GM20000 (cell line): ENCODE data around the gene USP36.

Experiments used
- DNase-seq: peaks from one replicate; pipeline ENCODE4 v3.0.0; 2012; ENCODE audit warnings: low spot score
- TF ChIP-seq, protein P1 (sequence below): IDR thresholded peaks from 2 replicates; pipeline ENCODE4 v1.5.1; 2012; ENCODE audit warnings: mild to moderate bottlenecking, control low read depth; ENCODE audit errors: extremely low read depth, missing control alignments

USP36 gene

DNA sequence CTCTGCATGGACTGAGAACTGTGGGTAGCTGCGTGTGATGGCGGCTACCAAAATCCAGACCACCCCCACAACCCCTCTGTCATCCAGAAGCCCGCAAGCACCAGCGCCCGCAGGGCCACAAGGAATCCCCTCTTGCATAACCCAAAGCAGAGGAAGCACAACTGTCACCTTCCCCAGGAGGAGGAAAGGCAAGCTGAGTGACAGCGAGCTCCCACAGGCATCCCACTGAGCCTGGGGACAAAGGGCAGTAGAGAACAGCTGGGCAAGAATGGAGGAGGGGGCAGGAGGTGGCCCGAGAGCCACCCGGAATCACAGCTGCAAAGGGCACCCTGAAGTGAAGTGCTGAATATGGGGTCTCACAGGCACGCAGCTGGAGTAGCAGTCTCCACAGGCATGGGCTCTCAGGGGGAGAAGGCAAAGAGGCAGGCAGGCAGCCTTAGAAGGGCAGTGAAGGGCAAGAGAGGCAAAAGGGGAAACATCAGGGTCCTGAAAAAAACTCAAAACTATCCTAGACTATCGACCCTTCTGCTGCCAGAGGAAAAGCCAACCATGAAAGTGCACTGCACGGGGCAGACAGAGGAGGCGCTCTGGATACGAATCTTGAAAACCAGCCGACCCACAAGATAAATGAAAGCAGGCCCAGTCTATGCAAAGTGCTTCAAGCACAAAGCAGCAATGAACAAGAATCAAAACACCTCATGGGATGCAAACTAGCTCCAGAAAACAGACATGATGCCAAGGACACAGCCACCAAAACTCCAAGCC lies 17.1 kb downstream of the USP36 start:
- DNase-seq = no peak
- TF ChIP-seq, protein P1, sequence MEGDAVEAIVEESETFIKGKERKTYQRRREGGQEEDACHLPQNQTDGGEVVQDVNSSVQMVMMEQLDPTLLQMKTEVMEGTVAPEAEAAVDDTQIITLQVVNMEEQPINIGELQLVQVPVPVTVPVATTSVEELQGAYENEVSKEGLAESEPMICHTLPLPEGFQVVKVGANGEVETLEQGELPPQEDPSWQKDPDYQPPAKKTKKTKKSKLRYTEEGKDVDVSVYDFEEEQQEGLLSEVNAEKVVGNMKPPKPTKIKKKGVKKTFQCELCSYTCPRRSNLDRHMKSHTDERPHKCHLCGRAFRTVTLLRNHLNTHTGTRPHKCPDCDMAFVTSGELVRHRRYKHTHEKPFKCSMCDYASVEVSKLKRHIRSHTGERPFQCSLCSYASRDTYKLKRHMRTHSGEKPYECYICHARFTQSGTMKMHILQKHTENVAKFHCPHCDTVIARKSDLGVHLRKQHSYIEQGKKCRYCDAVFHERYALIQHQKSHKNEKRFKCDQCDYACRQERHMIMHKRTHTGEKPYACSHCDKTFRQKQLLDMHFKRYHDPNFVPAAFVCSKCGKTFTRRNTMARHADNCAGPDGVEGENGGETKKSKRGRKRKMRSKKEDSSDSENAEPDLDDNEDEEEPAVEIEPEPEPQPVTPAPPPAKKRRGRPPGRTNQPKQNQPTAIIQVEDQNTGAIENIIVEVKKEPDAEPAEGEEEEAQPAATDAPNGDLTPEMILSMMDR = no peak

DNA sequence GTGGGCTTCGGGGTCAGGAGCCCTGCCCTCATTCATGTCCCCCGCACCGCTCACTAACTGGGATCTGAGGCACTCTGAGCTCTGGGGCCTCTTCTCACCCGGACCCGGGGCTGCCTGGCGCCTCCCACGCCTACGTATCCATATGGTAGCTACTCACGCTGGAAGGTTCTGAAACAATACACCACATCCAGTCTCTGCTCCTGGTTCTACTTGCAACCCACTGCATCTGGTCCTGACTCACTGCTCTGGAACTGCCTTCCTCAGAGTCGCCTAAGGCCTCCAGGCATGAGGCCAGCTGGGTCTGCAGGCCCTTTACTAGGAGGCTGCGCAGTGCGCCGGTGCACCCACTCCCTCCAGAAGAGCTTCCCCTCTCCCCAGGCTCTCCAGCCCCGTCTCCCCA lies 18.1 kb downstream of the USP36 start:
- TF ChIP-seq, protein P1 = no peak
- DNase-seq = no peak

DNA sequence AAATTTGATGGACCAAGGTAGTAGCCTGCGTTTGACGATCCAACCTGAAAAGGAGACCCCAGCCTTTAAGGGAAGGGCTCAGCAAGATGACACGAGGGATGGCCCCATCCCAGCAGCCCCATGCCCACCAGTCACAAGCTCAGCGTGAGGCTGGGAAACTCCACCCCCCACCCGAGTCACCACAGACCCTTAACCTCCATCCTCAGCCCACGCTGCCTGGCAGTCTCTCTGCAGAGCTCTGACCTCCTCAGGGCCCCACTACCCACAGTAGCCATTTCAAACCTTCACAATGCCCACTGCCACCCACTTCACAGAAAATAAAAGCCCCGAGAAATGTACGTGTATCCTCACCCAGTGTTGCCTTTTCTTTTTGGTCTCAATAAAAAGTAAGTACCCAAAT lies 18.7 kb downstream of the USP36 start:
- TF ChIP-seq, protein P1 = no peak
- no peak for DNase-seq

DNA sequence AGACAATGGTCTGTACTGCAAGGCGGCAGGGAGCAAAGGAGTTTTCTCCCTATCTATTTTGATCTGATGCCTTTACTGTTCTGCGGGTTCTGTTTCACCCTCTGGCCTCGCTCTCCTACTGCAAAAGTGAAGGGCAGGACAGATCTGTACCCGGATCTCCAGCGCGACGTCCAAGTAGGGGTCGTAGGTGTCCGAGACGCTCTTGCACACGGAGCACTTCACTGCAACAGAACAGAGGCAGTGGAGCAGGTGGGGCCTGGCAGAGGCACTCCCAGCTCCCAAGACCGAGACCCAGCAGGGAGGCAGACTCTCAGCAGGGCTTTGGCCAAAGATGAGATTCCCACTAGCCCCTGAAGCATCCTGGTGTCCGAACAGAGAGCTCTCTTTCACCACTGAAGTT lies 19.8 kb downstream of the USP36 start:
- TF ChIP-seq, protein P1 = no peak
- no peak for DNase-seq

DNA sequence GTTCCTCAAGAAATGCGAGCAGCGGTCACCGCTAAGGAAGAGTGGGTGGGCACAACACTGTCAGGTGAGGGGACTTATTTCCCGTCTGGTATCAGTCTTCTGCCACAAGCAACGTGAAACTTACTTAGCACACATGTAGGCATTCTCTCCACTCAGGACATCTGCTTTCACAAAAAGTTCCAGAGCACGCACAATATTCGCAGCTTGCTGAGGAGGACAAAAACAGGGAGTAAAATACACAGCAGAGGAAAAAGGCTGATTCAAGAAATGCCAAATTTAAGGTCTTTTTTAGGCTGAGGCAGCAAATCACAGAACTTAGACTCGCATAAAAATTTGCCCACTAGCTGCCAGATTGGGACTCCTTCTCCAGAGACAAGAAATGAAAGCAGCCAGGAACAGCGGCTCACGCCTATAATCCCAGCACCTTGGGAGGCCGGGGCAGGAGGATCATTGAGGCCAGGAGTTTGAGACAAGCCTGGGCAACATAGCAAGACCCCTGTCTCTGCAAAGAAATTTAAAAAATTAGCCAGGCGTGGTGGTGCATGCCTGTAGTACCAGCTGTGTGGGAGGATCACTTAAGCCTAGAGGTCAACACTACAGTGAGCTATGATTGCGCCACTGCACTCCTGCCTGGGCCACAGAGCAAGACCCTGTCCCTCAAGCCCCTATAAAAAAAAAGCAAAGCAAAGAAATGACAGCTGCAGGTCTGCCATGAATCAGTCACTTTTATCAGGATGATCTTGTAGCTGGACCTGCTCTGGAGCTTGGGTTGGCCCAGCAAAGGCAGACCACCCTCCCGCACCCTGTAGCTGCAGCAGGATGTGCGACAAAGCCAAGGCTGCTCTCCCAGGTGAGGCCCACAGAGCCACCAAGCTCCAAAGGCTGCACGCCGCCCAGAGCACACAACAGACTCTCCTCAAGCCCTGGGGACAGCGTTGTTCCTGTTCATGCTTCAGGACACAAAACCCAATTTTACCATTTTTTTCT lies 20.5 kb downstream of the USP36 start:
- TF ChIP-seq, protein P1 = no peak
- DNase-seq = no peak

DNA sequence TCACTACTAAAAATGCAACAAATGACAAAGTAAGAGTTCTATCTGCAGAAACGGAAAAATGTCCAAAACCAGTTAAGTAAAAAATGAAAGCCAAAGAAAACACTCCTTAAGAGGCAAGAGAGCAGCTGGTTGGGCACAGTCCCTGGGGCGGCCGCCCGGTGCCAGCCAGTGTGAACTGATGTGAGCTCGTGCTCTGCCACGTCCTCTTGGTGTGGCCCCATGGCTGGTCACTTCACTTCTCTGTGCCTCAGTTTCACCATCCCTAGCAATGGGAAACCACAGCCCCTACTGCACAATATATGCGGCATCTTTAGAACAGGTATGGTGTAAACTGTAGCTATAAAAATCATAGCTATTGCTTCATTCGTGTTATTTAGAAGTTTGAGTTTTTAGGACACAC lies 21.2 kb downstream of the USP36 start:
- DNase-seq = no peak
- TF ChIP-seq, protein P1 = no peak

DNA sequence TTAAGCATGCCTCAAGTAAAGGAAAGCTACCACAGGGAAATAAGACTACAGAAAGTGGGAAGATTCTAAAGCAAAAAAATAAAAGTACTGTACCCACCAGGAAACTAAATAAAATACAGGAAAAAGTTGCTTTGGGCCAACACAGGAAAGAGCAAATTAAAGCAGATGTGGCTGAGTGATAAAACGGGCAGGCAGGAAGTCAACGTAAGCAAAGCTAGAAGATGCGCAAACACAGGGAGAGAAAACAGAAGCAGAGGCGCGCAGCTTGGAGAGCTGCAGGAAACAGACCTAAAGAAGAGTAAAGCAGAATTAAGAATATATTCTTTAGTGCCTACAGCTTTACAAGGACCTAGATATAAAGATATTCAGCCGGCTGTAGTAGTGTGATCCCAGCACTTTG lies 21.7 kb downstream of the USP36 start:
- DNase-seq = no peak
- TF ChIP-seq, protein P1 = no peak
